ENCODE data around the gene ARG2.

The ARG2 gene

DNA sequence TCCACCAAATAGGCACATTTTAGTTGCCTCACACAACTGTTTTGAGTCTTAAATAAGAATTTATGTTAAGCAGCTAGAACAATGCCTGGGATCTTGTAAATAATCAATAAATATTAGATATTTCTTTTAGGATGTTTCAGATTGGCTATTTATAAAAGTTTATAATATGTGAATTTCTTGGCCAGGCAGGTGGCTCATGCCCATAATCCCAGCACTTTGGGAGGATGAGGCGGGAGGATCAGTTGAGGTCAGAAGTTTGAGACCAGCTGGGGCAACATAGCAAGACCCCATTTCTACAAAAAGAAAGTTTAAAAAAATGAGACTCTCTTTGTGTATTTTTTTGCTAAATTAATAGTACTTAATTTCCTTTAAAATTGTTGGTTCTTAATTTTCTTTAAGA, 21.8 kb downstream of the ARG2 start:
- DNase-seq, result no peak

DNA sequence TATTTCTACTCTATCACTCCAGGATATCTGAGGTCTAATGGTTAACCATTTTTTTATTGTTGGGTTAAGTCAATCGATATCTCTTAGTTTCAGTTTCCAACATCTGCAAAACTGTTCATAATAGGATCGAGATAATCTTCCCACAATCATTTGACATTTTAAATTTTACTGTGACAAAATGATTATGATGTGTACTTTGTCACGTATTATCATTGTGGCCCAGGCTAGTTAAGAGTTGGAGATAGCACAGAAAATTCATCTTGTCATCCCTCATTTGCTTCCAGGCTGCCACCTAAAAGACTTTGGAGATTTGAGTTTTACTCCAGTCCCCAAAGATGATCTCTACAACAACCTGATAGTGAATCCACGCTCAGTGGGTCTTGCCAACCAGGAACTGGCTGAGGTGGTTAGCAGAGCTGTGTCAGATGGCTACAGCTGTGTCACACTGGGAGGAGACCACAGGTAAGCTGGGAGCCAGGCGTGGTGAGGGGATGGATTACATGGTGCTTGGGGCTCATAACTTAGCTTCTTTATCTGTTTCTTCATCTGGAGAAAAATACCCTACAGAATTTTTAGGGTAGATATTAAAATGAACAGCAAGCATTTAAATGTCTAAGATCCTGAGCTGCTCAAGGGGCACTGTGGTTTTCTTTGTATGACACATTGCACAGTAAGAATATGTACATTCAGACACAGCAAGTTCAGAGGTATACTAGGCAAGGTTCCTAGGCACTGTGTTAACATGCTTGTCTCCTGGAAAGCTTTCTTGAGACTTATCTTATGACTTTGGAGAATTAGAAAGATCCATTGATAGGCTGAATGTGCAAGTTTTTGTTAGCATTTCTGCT, 22.4 kb downstream of the ARG2 start:
- no peak for DNase-seq

DNA sequence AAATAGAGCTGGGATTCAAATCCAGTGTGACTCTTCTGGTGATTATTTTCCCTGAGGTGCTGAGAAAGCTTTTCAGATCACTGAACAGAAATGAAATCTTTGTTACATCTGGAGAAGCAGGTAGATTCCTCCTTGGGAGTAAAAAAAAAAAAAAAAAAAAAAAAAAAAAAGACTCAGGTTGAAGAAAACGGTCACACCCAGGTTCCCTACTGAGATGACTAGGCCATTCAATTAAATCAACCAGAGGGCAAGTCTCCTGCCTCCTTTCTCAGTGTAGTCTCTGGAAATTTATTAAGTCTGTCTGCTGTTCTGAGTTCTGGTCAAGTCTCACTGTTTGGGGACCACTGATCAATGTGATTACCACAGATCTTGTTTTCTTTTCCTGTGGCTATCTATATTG, 24.0 kb downstream of the ARG2 start:
- no peak for DNase-seq

DNA sequence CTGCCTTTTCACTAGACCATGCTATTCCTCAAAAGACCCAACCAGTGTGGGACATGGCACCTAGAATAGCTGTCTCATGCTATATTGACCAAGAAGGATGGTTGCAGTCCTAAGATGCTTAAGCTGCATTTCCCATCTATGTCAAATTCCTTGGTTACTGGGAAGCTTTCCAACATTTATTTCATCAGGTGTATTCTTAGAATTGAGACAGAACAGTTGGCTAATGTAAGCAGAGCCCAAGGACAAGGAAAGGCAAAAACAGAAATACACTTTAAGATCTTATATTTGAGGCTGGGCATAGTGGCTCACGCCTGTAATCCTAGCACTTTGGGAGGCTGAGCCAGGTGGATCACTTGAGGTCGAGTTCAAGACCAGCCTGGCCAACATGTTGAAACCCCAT, 24.7 kb downstream of the ARG2 start:
- DNase-seq, result peak; percentile 22

DNA sequence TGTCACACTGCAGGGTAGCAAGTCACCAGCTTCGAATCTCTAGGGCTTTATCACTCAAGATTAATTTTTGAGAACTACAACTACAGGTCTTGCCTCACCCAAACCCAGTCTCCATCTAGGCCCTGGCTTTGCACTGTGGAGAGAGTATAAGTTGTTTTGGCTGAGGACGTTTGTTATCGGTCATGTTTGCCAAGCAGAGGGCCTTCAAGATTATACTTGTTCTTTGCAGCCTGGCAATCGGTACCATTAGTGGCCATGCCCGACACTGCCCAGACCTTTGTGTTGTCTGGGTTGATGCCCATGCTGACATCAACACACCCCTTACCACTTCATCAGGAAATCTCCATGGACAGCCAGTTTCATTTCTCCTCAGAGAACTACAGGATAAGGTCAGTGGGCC, 25.7 kb downstream of the ARG2 start:
- no peak for DNase-seq

DNA sequence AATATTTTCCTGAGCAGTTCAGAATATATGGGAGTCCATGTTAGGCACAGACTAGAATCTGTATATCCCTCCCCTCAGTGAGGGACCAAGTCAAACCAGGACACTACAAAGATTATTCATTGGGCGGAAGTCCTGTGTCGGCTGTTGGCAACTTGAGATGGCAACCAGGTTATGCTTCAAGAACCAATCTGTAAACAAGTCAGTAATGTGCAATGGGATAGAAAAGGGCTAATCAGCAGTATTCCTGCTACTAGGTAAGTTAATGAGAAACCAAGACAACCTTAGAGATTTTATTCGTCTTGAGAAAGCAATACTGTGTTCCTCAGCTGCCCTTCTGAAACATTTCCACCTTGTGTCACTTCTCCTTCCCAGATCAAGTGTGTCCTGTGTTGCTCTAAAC, 26.4 kb downstream of the ARG2 start:
- DNase-seq, result no peak

DNA sequence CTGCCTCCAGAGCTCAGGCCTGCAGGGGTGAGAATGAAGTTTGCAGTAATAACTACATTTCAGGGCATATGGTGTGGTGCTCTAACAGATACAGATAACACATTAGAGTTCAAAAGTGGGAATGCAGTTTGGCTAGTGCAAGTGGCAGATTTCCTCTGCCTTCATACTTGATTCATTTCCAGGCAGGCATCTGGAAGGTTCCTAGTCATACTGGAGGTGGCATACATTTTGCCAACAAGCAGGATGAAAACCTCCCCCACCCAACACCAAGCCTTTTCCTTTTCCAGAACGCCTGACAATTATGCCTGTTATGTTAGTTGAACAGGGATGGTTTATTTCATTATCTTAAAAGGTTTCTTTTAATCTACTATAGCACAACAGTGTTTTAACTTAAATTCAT, 30.4 kb downstream of the ARG2 start:
- no peak for DNase-seq

DNA sequence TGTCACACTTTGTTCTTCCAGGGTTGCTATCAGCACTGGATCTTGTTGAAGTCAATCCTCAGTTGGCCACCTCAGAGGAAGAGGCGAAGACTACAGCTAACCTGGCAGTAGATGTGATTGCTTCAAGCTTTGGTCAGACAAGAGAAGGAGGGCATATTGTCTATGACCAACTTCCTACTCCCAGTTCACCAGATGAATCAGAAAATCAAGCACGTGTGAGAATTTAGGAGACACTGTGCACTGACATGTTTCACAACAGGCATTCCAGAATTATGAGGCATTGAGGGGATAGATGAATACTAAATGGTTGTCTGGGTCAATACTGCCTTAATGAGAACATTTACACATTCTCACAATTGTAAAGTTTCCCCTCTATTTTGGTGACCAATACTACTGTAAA, 31.0 kb downstream of the ARG2 start:
- peak; percentile 32 for DNase-seq

DNA sequence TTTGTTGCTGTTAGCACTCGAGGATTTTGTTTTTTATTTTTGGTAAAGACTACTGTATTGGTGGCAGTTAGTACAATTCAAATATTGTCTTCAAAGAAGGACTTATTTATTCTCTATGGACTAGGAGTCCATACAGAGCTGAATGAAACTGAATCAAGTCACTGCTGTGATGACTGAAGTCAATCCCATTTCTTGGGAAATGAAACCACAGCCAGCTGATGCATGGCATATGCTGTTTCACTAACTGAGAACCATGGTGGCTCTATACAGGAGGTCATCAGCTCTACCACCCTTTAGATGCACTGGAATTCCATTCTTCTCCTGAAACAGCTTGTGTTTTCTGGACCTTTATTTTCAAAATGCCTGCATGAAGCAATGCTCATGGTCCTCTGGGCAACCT, 32.5 kb downstream of the ARG2 start:
- DNase-seq, result no peak

DNA sequence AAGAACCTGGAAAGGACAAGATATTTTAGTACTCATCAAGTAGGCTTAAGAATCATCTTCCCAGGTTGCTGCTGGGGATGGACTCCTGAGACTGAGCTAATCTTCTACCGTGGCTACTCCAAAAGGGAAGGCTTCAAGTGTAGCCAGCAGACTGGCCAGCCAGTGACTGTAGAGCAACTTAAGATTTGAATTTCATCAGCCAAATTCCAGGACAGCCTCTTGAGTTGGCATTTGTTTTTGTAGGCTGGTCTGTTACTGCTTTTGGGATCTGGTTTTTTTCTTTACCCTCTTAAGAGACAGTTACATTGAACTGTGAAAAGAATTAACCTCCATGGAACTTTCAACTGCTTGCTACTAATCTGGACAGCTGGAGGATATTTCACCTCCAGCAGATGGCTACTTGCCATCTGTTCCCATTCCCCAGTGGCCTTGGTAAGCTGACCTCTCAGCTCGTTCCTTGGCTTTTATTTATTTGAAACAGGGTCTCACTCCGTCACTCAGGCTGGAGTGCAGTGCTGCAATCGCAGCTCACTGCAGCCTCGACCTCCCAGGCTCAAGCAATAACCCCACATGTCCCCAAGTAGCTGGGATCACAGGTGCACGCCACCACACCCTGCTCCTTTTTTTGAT, 34.0 kb downstream of the ARG2 start:
- DNase-seq, result no peak

DNA sequence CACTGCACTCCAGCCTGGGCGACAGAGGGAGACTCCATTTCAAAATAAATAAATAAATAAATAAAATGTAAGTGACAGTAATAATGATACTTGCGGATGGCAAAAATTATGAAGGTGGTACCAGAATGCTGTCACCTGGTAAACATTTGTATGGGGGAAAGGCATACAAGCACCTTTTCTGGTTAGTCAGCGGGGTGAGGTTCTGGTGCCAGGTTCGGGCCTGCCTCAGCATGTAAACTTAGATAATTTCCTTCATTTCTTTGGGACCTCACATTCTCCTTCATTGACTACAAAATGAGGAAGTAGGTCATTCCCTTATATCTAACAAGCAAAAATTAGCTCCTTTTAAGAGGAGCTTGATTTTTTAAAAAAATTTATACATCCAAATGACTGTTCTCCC, 43.9 kb downstream of the ARG2 start:
- DNase-seq, result no peak

DNA sequence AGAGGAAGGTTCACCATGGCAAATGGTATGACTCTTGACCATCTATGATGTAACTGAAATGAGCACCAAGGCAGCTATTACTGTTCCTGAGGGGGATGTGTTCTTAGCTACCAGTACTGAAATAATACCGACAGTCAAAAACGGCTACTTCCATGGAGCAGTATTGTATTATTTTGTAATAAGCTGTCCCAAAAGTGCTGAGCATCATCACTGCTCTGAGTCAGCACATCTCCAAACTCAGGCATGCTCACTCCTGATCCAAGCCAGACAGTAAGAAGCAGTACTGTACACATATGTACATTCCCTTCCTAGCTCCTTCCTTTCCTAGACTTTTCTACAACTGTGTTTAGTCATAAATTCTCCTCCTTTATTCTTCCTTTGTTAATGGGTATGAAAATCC, 46.1 kb downstream of the ARG2 start:
- DNase-seq, result no peak

DNA sequence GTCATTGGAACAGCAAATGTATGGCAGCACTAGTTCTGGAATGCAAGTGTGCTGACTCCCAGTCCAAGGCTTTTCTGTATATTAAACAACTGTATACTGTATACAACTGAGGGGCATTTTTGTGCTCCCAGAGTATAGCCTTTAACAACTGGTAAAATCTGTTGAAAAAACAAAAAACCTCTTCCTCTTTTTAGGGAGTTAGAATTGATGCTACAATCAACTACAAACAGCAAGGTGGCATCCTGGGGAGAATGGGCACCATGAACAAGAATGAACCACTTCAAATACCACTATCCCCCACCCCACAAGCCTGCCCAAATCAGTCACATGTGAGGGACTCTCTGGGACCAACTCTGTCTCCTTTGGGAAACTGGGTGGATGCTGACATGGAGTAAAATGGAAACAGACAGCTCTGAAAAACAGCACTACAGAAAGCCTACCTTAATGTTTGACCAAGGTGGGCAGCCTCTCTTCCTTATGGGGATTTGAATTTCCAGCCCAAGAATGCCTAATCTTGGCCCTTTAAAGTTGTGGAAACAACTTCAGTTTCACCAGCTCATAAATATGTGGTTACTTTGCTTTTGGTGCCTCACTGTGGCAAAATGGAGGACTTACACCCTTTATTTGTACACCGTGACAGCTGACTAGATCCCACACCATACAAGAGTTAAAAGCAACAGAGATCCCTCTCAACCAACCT, 47.2 kb downstream of the ARG2 start:
- DNase-seq, result no peak

DNA sequence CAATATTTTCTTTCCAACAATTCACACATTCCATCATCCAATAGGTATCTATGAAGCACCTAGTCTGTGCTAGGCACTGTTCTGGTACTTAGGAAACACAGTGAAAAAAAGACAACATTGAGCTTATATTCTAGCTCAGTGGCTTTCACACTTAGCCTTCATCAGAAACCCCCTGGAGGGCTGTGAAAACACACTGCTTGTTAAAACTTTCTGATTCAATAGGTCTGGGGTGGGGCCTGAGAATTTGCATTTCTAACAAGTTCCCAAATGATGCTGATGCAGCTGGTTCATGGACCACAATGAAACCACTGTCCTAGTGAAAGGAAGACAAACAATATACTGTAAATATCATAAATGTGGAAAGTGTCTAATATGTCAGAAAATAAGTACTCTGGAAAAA, 48.8 kb downstream of the ARG2 start:
- DNase-seq, result no peak

DNA sequence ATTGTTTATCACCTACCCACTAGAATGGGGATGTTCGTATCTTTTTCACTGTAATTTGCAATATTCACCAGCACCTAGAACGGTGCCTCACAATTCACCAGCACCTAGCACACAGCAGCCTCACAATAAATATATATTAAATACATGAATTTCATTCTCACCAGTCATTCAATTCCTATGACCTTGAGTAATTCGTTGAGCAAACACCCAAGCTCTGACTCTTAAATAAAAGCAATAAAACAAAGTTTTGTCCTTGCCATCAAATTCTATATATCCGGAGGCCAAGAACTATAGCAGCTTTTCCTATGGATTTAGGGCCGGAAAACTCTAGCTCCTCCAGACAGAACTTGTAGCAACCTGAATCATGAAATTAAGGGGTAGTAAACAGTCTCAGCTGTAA, 53.7 kb downstream of the ARG2 start:
- DNase-seq, result no peak

DNA sequence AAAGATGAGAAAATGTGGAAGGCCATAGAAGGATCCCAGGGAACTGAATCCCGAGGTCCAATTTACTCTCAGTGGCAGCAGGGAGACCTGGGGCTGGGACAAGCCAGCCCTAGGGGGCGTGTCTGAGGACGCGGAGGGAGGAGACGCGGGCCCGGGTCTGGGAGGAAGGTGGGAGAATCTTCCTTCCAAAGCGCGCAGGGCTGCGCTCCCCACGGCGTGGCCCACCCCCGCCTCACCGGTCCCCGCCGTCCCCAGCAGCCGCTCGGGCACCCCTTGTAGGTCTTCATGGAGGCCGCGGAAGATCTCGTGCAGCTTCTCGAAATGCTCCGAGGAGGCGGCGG, 54.4 kb downstream of the ARG2 start:
- DNase-seq, result peak; percentile 49

DNA sequence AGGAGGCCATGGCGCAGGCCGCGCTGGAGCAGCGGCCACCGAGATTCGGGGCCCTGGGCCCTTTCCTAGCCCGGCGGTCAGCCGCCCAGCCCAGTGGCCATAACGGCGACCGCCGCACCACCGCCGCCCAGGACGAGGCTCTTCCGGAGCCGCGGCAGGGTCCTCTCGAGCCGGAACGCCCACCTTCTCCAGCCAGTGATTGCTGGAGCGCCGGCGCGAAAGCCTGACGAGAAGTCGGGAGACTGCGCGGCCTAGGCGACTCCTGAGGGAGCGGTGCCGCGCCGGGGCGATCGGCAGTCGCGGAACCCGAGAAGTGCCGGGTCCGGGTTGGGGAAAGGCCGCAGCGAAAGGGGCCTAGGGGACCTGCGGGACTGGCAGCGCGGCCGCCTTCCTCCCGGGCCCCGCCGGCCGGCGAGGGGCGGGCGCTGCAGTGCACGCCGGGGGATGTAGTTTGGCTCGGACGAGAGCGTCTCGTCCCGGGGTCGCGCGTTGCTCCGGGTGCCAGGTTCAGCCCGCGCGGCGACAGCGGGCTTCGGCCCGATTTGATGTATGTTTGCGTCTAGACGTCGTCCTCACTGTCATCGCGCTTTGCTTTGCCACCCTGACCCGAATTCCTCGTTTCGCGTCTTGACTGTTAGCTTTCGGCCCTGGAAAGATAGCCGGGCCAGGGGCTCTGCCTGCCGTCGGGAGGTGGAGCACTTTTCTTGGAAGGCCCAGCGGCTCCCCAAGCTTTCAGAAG, 54.9 kb downstream of the ARG2 start, which contains the start of gene VTI1B:
TSS of gene VTI1B (minus strand) at position 153 of the 739 bp plus-strand sequence. CDS start at position 10, 143 bp downstream.
- DNase-seq, result peak; percentile 67

DNA sequence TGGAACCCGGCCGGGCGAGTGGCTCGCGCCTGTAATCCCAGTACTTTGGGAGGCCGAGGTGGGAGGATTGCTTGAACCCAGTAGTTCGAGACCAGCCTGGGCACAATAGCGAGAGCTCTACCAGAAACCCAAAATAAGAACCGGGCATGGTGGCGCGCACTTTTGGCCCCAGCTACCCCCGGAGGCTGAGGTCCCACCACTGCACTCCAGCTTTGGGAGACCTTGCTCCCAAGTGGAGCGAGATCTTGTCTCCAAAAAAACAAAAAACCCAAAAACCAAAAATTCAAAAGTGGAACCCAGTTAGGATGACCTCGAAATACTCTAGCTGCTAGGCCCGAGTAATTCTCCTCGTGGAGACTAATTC, 55.5 kb downstream of the ARG2 start:
- DNase-seq, result no peak

DNA sequence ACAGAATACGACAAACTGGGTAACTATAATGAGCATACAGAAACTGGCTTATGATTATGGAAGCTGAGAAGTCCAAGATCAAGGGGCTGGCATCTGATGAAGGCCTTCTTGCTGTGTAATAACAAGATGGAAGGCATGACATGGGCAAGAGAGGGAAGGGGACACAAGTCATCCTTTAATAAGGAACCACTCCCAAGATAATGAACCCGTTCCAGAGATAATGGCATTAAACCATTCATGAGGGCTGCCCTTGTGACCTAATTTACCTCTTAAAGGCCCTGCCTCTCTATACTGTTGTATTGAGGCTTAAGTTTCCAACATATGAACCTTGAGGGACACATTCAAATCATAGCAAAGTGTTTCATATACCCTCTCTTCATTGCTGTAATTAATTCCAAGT, 59.3 kb downstream of the ARG2 start:
- no peak for DNase-seq

DNA sequence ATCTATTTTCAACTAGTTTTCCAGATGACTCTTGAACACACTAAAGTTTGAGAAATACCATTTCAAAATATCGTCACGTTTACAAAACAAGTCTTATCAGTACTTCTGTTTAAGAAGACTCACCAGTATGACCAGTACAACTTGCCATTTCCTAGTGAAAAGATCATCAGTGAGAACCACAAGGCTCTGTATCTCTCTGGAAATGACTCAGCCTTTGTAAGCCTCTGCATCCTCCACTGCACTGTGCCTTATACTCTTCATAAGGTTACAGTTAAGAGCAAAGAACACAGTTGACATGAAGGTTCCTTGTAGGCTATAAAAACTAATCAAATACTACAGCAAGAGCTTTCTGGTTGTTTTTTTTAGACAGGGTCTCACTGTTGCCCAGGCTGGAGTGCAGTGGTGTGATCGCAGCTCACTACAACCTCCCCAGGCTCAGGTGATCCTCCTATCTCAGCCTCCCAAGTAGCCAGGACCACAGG, 60.4 kb downstream of the ARG2 start:
- peak; percentile 95 for DNase-seq

DNA sequence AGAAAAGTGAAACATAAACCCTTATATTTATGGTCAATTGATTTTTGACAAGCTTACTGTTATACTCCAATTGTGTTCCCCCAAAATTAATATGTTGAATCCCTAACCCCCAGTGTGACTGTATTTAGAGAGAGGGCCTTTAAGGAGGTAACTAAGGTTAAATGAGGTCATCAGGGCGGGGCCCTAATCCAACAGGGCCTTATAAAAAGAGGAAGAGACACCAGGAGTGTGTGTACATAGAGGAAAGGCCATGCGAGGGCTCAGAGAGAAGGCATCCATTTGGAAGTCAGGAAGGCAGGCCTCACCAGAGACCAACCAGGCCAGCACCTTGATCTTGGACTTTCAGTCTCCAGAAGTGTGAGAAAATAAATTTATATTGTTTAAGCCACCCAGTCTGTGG, 61.2 kb downstream of the ARG2 start:
- no peak for DNase-seq

DNA sequence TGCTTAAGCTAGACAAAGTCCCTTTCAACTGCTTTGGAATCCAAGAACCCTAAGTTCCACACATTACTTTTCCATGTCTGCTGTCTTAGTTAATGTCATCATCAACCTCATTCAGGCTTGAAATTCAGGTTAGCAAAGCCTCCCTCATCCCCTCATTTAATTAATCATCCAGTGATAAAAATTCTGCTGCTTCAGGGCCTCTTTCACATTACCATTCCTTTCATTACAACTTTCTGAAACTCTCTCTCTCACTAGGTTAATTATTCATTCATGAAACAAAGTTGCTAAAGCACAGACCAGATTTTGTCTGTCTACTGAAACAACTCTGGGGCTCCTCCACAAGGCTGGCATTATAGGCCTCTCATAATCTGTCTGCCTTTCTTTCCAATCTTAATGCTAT, 64.1 kb downstream of the ARG2 start:
- no peak for DNase-seq

DNA sequence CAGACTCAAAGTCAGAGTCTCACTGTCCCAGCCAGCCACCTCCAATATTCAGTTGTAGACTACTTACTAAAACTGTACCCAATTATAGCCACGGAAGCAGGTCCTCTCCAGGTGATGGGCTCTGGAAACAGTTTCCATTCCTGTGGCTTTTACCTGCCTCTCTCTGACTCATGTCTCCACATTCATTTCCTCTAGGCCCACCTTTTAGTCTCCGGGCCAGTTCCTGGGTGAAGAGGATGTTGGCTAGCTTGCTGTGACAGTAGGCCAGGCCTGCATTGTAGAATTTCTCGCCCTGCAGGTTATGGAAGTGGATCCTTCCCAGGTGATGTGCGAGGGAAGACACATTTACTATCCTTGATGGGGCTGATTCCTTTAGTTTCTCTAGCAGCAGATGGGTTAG, 70.3 kb downstream of the ARG2 start:
- DNase-seq, result no peak
